Karpas-422 (cell line): ENCODE data around the gene PTGDS. TPM values are rescaled to one million over a fixed set of nuclear protein-coding genes. Genes with fewer than 3 reads are reported as not detected.
A peak's percentile ranks its signal among the peaks of the same experiment; 100 is the strongest.

Experiments used
- DNase-seq: peaks from one replicate; pipeline ENCODE4 v3.0.0-alpha.2; 2015
- H2AFZ ChIP-seq: fragments of 200-600 bp; sonication (generic); 2 replicates; pipeline ENCODE4 v1.6.1; 2014; ENCODE audit warnings: antibody characterized with exemption, low read length, mixed read lengths
- H3K27ac ChIP-seq: fragments of 200-600 bp; sonication (generic); 2 replicates; pipeline ENCODE4 v1.5.1; 2014; ENCODE audit warnings: mild to moderate bottlenecking, low read length, moderate library complexity
- H3K27me3 ChIP-seq: fragments of 200-600 bp; sonication (generic); 2 replicates; pipeline ENCODE4 v1.6.1; 2014; ENCODE audit warnings: low read length, mixed read lengths
- H3K36me3 ChIP-seq: fragments of 200-600 bp; sonication (generic); 2 replicates; pipeline ENCODE4 v1.6.1; 2014; ENCODE audit warnings: low read length, mixed read lengths; ENCODE audit not compliant: insufficient read depth
- H3K4me1 ChIP-seq: fragments of 200-600 bp; sonication (generic); 2 replicates; pipeline ENCODE4 v1.6.1; 2014; ENCODE audit warnings: mild to moderate bottlenecking, low read length, mixed read lengths
- H3K4me2 ChIP-seq: fragments of 200-600 bp; sonication (generic); 2 replicates; pipeline ENCODE4 v1.6.1; 2014; ENCODE audit warnings: low read length, low read depth, mild to moderate bottlenecking; ENCODE audit not compliant: poor library complexity, severe bottlenecking
- H3K4me3 ChIP-seq: fragments of 200-600 bp; sonication (generic); 2 replicates; pipeline ENCODE4 v1.5.1; 2014; ENCODE audit warnings: mild to moderate bottlenecking, antibody characterized with exemption, low read length, mixed read lengths
- H3K79me2 ChIP-seq: fragments of 200-600 bp; sonication (generic); 2 replicates; pipeline ENCODE4 v1.6.1; 2014; ENCODE audit warnings: mild to moderate bottlenecking, low read length, mixed read lengths
- H3K9ac ChIP-seq: fragments of 200-600 bp; sonication (generic); 2 replicates; pipeline ENCODE4 v1.6.0; 2014; ENCODE audit warnings: low read length
- H3K9me2 ChIP-seq: fragments of 200-600 bp; sonication (generic), shearing (Covaris generic); replicated peaks from 2 replicates; pipeline ENCODE4 v1.6.0; 2014; ENCODE audit warnings: mild to moderate bottlenecking, low read length, moderate library complexity; ENCODE audit not compliant: insufficient read depth
- H3K9me3 ChIP-seq: fragments of 300-700, 200-600 bp; sonication (generic); 2 replicates; pipeline ENCODE4 v1.6.1; 2014; ENCODE audit warnings: low read length, mixed read lengths
- H4K20me1 ChIP-seq: fragments of 200-600 bp; sonication (generic); 2 replicates; pipeline ENCODE4 v1.6.1; 2014; ENCODE audit warnings: mild to moderate bottlenecking, antibody characterized with exemption, low read length, low read depth; ENCODE audit not compliant: insufficient read depth
- total RNA-seq: library from RNA; depleted of rRNA; stranded (reverse); fragments of >200 nt; shearing (Covaris generic); gene quantifications from 2 replicates; pipeline ENCODE4 v1.2.3, GENCODE V29; 2014; ENCODE audit warnings: low replicate concordance

Gene PTGDS
- total RNA-seq, 1 experiment from 2014 or later = not detected

GRCh38 chr9:136983656-136984314 lies 6.5 kb downstream of the PTGDS start:
- Histone ChIP-seq H3K79me2 (no peaks in the 10 kb centered on the region), H4K20me1 (no peaks in the 10 kb centered on the region), H3K27ac (no peak overlapping the region), H3K9me2 (no peaks in the 10 kb centered on the region), H3K9ac (no peak overlapping the region), H3K4me1 (no peaks in the 10 kb centered on the region), H3K4me2 (no peak overlapping the region), H3K27me3 (no peaks in the 10 kb centered on the region), H3K36me3 (no peaks in the 10 kb centered on the region), H3K9me3 (no peaks in the 10 kb centered on the region), H2AFZ (no peak overlapping the region), H3K4me3 (no peak overlapping the region)
- no peak for DNase-seq

- Histone ChIP-seq H3K36me3 (no peaks in the 10 kb centered on the region), H2AFZ (no peak overlapping the region), H3K79me2 (no peaks in the 10 kb centered on the region), H3K9me3 (no peaks in the 10 kb centered on the region), H3K4me3 (no peak overlapping the region), H4K20me1 (no peaks in the 10 kb centered on the region), H3K9me2 (no peaks in the 10 kb centered on the region), H3K4me1 (no peaks in the 10 kb centered on the region), H3K4me2 (no peak overlapping the region), H3K9ac (no peak overlapping the region), H3K27me3 (no peaks in the 10 kb centered on the region), H3K27ac (no peak overlapping the region)
- DNase-seq = no peak
Observed at GRCh38 chr9:136984464-136985026, 7.2 kb downstream of the PTGDS start.

GRCh38 chr9:136985027-136985602 lies 7.8 kb downstream of the PTGDS start:
- Histone ChIP-seq H3K79me2 (no peaks in the 10 kb centered on the region), H2AFZ (no peak overlapping the region), H3K9ac (no peak overlapping the region), H3K27ac (no peak overlapping the region), H3K4me2 (no peak overlapping the region), H3K4me3 (no peak overlapping the region), H4K20me1 (no peaks in the 10 kb centered on the region), H3K4me1 (no peaks in the 10 kb centered on the region), H3K9me2 (no peaks in the 10 kb centered on the region), H3K27me3 (no peaks in the 10 kb centered on the region), H3K9me3 (no peaks in the 10 kb centered on the region), H3K36me3 (no peaks in the 10 kb centered on the region)
- DNase-seq = no peak

- no peaks in the 10 kb centered on the region for H3K9me2 ChIP-seq
- no peaks in the 10 kb centered on the region for H4K20me1 ChIP-seq
- H3K9ac ChIP-seq = no peak overlapping the region
- H3K27ac ChIP-seq = no peak overlapping the region
- H2AFZ ChIP-seq = no peak overlapping the region
- H3K79me2 ChIP-seq = no peaks in the 10 kb centered on the region
- no peaks in the 10 kb centered on the region for H3K4me1 ChIP-seq
- H3K27me3 ChIP-seq = no peaks in the 10 kb centered on the region
- no peaks in the 10 kb centered on the region for H3K9me3 ChIP-seq
- H3K4me2 ChIP-seq = no peak overlapping the region
- no peak for DNase-seq
- H3K36me3 ChIP-seq = no peaks in the 10 kb centered on the region
- H3K4me3 ChIP-seq = no peak overlapping the region
Observed at GRCh38 chr9:136985853-136986252, 8.5 kb downstream of the PTGDS start.

- Histone ChIP-seq H3K9me3 (no peaks in the 10 kb centered on the region), H3K9ac (no peak overlapping the region), H2AFZ (no peak overlapping the region), H3K4me2 (no peak overlapping the region), H3K9me2 (no peaks in the 10 kb centered on the region), H3K27me3 (no peaks in the 10 kb centered on the region), H3K4me3 (no peak overlapping the region), H4K20me1 (peaks cover 6% of the 10 kb centered on the region; the same call in 1 of the 2 replicates), H3K4me1 (peaks cover 16% of the 10 kb centered on the region), H3K36me3 (no peaks in the 10 kb centered on the region), H3K79me2 (0 out of 2 replicates have a peak, but pooled peaks cover 5% of the 10 kb centered on the region), H3K27ac (no peak overlapping the region)
- no peak for DNase-seq
Observed at GRCh38 chr9:136988872-136989271, 11.6 kb downstream of the PTGDS start.

GRCh38 chr9:136990242-136990911 lies 13.1 kb downstream of the PTGDS start:
- Histone ChIP-seq H2AFZ (no peak overlapping the region), H4K20me1 (peaks cover 6% of the 10 kb centered on the region; the same call in 1 of the 2 replicates), H3K36me3 (no peaks in the 10 kb centered on the region), H3K4me1 (peaks cover 16% of the 10 kb centered on the region), H3K79me2 (0 out of 2 replicates have a peak, but pooled peaks cover 5% of the 10 kb centered on the region), H3K4me3 (no peak overlapping the region), H3K9me2 (no peaks in the 10 kb centered on the region), H3K9me3 (no peaks in the 10 kb centered on the region), H3K27me3 (no peaks in the 10 kb centered on the region), H3K4me2 (no peak overlapping the region), H3K27ac (no peak overlapping the region), H3K9ac (no peak overlapping the region)
- DNase-seq = no peak

- peak within 1 kb of the TSS; percentile 63; the same call in 1 of the 2 replicates for H2AFZ ChIP-seq
- H3K4me1 ChIP-seq = peaks cover 21% of the 10 kb centered on the region
- H3K4me2 ChIP-seq = peak within 1 kb of the TSS; percentile 97
- H3K79me2 ChIP-seq = 0 out of 2 replicates have a peak, but pooled peaks cover 5% of the 10 kb centered on the region
- H3K4me3 ChIP-seq = peak within 1 kb of the TSS; percentile 90
- no peaks in the 10 kb centered on the region for H3K9me2 ChIP-seq
- peak; percentile 97 for DNase-seq
- H3K36me3 ChIP-seq = no peaks in the 10 kb centered on the region
- peak within 1 kb of the TSS; percentile 84 for H3K9ac ChIP-seq
- 0 out of 2 replicates have a peak within 1 kb of the TSS, but pooled peaks have one; percentile 25 for H3K27ac ChIP-seq
- no peaks in the 10 kb centered on the region for H3K9me3 ChIP-seq
- no peaks in the 10 kb centered on the region for H3K27me3 ChIP-seq
- peaks cover 6% of the 10 kb centered on the region; the same call in 1 of the 2 replicates for H4K20me1 ChIP-seq
Observed at GRCh38 chr9:136991993-136992818, 14.9 kb downstream of the PTGDS start, which contains the start of gene PAXX. TSS of gene PAXX (plus strand) at chr9:136992422. CDS start at chr9:136992444, 22 bp downstream.
